A204.1 (cell line): ENCODE measurements around the gene RNF103.
"Not testable (repeated sequence)": the region's sequence is repeated elsewhere in the genome, so short reads cannot be mapped to it uniquely, and the experiment has no call there.

Source experiments
- FAIRE-seq: peaks from 2 replicates; lab custom pipeline; 2012; peaks lifted over from hg19 to GRCh38; lab: Jason Lieb, UNC

Gene RNF103

DNA sequence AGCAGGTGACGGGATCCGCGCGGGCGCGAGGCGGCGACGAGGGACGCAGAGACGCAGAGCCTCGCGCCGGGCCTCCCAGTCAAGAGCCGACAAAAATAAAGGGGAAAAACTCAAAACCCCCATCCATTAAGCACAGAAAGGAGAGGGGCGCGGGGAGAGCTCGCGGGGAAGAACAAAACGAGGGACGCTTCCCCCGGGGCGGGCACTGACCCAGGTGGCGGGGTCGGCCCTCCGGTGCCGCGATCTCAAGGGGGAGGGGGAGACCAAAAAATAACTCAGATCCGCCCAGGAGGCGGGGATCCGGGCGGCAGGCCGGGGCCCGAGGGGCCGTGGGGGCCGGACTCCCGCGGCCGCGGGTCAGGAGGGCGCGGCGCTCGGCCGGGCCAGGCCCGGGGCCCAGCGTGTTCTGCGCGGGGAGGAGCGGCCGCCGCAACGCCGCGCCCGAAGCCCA is 597 bp downstream of the RNF103 start:
- no peak for FAIRE-seq

GRCh38 chr2:86622519-86623042 is 1.1 kb downstream of the RNF103 start:
- FAIRE-seq, result no peak

DNA sequence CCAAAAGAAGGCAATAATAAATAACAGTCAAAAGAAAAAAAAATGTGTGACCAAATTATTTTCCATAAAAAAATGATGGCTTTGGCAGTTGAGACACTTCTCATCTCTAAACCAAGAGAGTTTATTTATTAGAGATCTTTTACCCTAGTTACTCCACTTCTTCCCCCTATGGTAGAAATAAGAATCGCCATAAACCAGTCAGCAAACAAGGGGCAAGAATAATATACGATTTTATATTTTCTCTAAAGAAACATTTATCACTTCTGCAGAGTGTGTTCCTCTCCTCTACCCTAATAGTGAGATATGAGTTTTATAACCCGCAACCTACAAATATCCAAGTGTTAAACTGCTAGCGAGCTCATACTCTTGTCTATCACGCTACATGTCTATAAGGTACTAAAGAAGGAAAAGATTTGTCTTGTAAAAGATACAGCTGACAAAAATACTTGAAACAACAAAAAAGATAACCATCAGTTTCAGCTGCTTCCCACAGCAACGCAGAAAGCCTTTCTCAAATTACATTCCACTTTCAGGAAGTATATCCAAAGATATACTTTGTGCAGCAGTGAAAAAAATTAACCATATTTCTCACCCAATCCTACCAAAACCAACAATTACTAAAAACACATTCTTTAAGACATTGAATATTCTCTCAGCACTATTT is 2.3 kb downstream of the RNF103 start:
- peak; percentile 65 for FAIRE-seq

DNA sequence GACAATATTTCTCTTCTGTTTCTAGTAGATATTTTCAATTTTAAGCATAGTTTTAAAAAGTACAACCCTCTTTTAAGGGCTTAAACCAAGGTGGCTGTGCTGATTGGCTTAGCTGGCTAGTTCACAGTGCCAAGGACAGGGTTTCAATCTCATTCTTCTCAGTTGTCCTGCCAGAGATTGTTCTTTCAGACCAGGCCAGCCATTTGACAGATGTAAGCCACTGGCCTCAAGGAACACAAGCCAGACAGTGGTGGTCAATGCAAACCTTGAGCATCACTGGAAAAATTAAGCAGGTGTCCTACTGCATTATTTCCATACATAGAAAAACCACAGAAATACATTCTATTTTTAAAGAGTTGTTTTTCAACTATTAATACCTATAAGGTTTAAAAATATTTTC is 5.9 kb downstream of the RNF103 start:
- no peak for FAIRE-seq

DNA sequence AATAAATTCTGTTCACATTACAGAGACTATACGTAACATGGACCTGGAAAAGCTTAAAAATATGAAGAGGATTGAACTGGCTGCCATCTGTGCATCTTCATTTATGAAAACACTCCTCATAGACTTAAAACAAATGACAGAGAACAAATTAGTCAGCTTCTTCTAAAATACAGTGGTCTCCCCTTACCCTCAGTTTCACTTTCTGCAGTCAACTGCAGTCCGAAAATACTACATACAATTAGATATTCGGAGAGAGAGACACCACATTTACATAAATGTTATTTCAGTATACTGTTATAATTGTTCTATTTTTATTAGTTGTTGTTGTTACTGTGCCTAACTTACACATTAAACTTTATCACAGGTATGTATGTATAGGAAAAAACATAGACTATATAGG is 6.5 kb downstream of the RNF103 start:
- FAIRE-seq, result no peak

DNA sequence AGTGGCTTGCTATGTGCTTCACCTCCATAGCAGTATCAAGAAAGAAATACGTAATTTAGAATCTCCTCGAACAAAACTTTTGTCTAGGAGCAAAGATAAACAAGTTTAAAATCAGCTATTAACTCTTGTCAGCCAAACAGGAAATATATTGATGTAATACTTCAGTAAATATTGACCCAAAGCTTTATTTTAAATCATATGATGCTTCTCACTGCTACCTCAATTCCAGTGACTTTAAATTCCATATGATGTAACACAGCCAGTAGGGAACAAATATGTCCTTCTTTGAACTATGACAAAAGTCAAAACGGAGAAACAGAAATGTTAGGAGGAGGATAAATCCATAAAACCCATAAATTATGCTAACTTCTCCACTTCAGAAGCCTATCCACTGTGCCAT is 7.2 kb downstream of the RNF103 start:
- FAIRE-seq, result no peak

DNA sequence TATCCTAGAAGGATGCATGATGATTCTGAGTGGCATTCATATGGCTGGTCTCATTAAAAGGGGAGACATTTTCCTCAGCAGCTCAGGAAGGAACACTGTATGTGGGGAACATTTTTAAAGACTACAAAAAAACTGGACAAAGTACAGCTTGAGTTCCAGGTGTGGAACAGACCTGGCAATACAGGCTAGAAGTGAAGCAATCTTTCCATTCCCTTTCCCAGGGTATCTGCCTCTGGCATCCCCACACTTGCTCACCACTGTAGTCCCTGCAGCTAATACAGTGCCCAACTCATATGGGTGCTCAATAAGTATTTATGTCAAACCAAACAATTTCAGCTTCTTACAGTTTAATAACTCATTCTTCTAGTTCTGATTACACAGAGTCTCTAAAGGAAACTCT is 8.1 kb downstream of the RNF103 start:
- no peak for FAIRE-seq

- FAIRE-seq, result no peak
Measured at GRCh38 chr2:86613515-86613914, 10.2 kb downstream of the RNF103 start.

DNA sequence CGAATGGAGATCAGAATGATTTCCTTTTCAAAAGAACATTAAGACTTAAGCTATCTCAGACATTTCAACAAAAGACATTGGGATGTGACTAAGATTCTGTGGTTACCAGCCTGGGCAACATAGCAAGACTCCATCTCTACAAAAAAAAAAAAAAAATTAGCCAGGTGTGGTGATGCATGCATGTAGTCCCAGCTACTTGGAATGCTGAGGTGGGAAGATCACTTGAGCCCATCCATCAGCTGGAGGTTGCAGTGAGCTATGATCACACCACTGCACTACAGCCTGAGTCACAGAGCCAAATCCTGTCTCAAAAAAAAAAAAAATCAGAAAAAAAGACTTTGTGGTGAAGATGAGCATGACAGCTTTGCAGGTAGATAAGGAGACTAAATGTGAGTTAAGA is 12.8 kb downstream of the RNF103 start:
- FAIRE-seq, result no peak

- no peak for FAIRE-seq
Measured at GRCh38 chr2:86608832-86609410, 14.7 kb downstream of the RNF103 start.

DNA sequence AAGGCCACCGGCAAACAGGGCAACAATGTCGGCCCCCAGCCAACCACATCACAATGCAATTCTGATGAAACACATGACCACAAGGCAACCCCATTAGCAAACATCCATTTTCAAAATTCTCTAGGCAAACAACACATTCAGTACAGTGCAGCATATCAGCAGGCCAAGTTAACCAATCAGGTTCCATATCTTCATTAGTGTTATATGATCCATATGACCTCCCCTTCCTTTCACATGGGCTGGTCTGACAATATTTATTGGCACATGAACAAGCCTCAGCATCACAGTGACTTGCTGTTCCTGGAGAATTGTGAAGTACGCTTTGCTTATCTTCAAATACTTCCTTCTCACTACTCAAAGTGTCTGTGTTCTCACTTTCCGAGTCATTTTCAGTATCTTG is 19.8 kb downstream of the RNF103 start:
- no peak for FAIRE-seq

DNA sequence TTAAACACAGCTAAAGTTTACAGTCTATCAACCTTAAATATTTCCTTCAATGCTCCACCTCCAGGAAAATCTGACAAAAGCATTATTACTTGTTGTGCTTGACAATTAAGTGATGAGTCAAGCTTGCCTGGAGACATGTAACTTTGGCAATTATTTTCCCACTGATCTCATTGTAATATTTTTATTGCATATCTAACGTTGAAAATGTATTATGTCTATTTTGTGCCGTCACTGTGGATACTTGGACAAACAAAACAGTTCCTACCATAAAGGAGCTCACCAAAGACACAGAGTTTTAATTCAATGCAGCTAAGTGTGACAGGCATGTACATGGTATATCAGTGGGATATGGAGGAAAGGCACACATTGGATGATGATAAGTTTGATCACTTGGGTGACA is 24.7 kb downstream of the RNF103 start:
- no peak for FAIRE-seq

GRCh38 chr2:86596118-86596517 is 27.5 kb downstream of the RNF103 start:
- FAIRE-seq, result no peak

DNA sequence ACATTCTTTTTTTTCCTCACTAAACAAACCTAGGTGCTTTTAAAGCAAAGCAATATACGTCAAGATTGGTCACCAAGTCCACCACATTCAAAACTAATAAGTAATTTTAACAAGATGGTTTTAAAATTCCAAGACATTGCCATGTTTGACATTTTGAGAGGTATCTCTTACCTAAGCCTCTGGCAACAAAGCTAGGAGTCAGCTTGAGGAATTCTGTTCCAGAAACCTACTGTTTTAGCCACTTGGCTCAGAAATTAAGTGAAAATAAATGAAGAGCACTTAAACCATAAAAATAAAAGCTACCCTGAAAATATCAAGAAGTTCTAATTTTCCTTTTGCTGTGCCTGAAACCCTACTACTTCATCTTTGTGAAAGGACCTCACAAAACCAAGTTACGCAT is 30.4 kb downstream of the RNF103 start:
- FAIRE-seq, result no peak

- no peak for FAIRE-seq
Measured at GRCh38 chr2:86592547-86593230, 31.0 kb downstream of the RNF103 start.

DNA sequence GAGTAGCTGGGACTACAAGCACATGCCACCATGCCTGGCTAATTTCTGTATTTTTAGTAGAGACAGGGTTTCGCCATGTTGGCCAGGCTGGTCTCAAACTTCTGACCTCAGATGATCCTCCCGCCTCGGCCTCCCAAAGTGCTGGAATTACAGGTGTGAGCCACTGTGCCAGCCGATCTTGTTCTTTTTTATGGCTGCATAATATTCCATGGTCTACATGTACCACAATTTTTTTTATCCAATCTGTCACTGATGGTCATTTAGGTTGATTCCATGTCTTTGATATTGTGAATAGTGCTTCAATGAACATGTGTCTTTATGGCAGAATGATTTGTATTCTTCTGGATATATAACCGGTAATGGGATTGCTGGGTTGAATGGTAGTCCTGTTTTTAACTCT is 34.0 kb downstream of the RNF103 start:
- FAIRE-seq, result not testable (repeated sequence)

DNA sequence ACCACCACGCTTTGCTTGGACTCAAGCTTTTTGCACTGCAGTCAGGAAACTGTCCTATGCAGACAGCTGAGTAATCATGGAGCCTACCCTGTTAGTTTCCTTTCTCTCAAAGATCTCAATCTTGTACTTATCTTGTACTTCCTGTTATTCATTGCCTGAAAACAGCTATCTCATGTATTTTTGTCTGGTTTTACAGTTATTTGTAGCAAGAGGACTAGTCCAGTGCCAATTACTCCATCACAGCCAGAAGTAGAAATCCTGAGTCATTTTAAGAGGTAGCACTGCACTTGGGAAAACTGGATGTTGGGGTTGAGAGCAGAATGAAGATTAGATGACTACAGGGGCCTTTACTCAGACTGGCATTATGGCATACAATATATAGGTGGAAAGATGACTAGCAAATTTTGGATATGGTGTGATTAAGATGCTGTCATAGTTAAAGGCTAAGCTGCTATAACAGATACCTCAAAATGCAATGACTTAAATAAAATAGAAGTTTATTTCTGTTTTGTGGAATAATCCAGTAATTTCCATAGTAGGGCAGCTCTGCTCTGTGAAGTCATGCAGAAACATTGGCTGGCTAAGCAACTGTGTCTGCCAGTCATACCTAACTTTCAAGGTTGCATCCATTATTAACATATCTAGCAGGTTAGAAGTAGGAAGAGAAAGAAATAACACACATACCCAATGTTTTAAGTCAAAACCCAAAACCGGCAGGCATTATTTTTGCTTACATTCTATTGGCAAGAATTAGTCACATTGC is 39.3 kb downstream of the RNF103 start:
- no peak for FAIRE-seq

GRCh38 chr2:86580560-86580959 is 43.1 kb downstream of the RNF103 start:
- peak; percentile 35 for FAIRE-seq

DNA sequence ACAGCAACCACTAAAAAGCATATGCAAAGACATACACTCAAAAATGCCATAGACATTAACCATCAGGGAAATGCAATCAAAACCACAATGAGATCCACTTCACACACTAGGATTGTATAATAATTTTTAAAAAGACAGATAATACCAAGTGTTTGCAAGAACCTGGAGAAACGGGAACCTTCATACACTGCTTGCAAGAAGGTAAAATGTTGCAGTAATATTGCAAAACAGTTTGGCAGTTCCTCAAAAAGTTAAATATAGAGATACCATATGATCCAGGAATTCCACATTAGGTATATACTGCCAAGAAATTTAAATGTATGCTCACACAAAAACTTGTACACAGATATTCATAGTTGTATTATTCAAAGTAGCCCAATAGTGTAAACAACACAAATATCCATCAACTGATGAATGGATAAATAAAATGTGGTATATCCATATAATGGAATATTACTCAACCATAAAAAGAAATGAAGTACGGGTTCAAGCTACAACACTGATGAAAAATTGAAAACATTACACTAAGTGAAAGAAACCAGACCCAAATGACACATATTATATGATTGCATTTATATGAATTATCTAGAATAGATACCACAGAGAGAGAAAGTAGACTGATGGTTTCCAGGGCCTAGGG is 45.7 kb downstream of the RNF103 start:
- FAIRE-seq, result no peak

DNA sequence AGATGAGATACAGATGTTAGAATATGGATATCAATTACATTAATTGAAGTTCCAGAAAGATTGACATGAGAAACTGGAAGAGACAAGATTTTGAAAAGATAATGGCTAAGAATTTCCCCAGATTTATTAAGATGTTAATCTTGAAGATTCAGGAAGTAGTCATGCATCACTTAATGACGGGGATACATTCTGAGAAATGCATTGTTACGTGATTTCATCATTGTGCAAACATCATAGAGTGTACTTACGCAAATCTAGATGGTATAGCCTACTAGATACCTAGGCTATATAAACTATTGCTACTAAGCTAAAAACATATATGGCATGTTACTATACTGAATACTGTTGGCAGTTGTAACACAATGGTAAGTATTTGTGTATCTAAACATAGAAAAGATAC is 53.6 kb downstream of the RNF103 start:
- FAIRE-seq, result no peak

DNA sequence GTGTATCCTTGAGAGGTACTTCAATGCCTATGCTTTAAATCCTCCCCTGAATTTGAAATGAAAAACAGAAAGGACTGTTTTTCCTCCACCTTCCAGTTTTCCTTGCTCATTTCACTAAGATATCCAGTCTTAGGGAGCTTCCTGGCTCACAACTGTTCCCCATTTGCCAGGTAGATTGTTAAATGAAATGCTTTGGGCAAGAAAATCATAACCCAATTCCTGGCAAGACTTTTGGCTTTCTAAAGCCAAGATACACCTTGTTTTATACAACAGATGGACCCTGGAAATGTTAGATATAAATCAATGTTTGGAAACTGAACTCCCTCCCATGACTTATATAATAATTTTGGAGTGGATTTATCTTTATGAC is 56.9 kb downstream of the RNF103 start:
- no peak for FAIRE-seq

DNA sequence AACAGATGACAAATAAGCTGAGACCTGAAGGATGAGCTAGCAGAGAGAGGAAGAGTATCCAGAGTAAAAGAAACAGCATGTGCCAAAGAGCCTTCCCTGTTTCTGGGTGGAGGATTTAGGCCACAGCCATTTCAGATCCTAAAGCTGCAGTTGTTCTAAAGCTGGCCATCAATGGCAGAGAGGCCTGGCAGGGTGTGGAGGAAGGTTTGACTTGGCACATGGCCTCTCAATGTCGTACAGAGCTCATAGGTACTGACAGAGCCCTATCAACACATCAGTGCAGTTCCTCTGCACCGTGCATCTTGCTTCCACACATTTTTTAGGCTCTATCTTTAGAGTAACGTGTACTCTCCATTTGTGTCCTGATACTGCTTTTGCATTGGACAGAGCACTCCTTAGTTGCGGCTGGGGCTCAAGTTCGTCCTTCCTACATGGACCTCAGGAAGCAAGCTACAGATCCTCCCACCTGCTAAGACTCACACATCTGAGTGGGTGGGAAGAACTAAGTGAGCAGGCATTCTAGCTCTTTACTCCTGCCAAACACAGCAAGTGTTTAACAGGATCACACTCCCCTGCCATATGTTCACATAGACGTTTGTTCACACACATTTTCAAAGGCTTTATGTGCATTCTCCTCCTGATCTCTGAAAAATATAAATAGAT is 57.4 kb downstream of the RNF103 start:
- FAIRE-seq, result no peak
